ENCODE results near the gene BPIFB1. TPM values are rescaled to one million over a fixed set of nuclear protein-coding genes. Genes with fewer than 3 reads are reported as not detected.

Gene BPIFB1
- total and polyA plus RNA-seq, 2 of the 13 experiments (the other 11 are each of a cell fraction or from before 2014, with no cell fraction given), result 0.82 to 4.4 TPM

DNA sequence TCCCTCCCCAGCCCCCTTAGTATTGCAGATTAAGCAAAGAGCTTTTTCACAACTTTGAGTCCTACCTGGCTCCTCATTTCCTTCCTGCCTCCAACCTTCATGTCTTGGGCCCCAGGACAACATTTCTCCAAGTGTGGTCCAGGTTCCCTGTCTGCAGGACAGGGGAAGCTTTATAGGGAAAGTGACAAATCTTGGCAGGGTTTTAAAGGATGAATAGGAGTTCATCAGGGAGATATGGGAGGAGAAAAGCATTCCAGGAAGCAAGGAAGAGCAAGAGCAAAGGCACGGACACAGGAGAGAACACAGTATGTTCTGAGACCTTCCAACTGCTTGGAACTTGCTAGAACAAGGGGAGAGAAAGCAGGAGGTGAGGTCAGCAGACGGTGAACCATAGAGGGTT lies 1.9 kb downstream of the BPIFB1 start:
- in situ Hi-C loops (cut with HindIII; ENCODE audit: extremely low pct_ligation_motif_present, low pct_unique_long_range_greater_than_20kb), result no loop called here
- intact Hi-C loops (cut with micrococcal nuclease; ENCODE audit: unreplicated experiment), result no loop called here
- no peak overlapping the region for H3K4me2 ChIP-seq (ENCODE audit: low read depth, low read length)
- no peaks in the 10 kb centered on the region for H4K20me1 ChIP-seq (ENCODE audit: insufficient read depth, low read length)
- DNase-seq (ENCODE audit: low spot score) (no peak), FAIRE-seq (no peak), ATAC-seq (no peak)
- no peak overlapping the region for H3K27ac ChIP-seq (ENCODE audit: extremely low read length, insufficient read depth, low read length)
- H3K36me3 ChIP-seq (replicated peaks in 1 of 2; ENCODE audit: control insufficient read depth in 1 of 2, insufficient read depth in 2 of 2, low read length in 2 of 2), result no peaks in the 10 kb centered on the region
- ChIA-PET POLR2A (no interaction called here), CTCF (ENCODE audit: low intra/inter-chr PET ratio, low total read pairs) (no interaction called here)
- H2AFZ ChIP-seq (ENCODE audit: low read length), result no peak overlapping the region
- H3K4me3 ChIP-seq (replicated peaks in 1 of 3; ENCODE audit: insufficient read depth in 1 of 3, low read depth in 2 of 3, low read length in 3 of 3), result no peak overlapping the region
- H3K79me2 ChIP-seq (ENCODE audit: insufficient read depth, low read length), result no peaks in the 10 kb centered on the region
- H3K9ac ChIP-seq (ENCODE audit: insufficient read depth, low read depth, low read length), result no peak overlapping the region
- 18% methylated on average over 2 of the region's 2 CpGs for WGBS (ENCODE audit: low lambda C conversion rate)
- no peaks in the 10 kb centered on the region for H3K9me3 ChIP-seq (ENCODE audit: low read length)
- peaks cover 51% of the 10 kb centered on the region for H3K4me1 ChIP-seq (ENCODE audit: insufficient read depth, low read length)
- TF ChIP-seq, protein P1, sequence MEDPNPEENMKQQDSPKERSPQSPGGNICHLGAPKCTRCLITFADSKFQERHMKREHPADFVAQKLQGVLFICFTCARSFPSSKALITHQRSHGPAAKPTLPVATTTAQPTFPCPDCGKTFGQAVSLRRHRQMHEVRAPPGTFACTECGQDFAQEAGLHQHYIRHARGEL (CRISPR knock-in tag; IDR thresholded peaks at IDR 0.05), result 0 out of 2 replicates have a peak, but pooled peaks have one; percentile 29
- TF ChIP-seq ELF3 (CRISPR knock-in tag; IDR thresholded peaks at IDR 0.05), result no peak
- H3K27me3 ChIP-seq (ENCODE audit: control insufficient read depth in 1 of 2, insufficient read depth in 2 of 2, low read length in 2 of 2), result peaks cover 13 to 42% of the 10 kb centered on the region in 2 experiments
- BruUV-seq (replicated peaks), result no TSS peak

DNA sequence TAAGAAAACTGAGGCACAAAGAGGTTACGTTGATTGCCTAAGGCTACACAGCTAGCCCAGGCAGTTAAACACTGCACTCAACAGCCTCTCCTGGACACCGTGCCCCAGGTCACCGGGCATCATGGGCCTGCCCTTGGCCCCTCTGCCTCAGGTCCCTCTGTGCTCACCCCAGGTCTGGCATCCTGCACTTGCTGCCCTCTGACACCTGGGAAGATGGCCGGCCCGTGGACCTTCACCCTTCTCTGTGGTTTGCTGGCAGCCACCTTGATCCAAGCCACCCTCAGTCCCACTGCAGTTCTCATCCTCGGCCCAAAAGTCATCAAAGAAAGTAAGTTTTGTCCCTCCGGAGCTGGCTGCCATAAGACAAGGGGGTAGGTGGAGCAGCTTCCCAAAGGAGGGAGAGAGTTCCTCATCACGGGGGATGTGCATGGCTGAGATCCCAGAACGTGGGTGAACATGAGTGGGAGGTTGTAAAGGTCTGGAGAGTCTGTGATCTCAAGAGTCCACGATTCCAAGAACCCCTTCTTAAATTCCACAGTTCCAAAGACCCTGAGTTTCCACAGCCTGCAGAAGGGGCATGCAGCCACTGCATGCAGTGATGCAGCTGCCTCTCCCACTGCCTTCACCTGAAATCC lies 3.0 kb downstream of the BPIFB1 start:
- Histone ChIP-seq H3K4me1 (ENCODE audit: insufficient read depth, low read length) (peaks cover 41% of the 10 kb centered on the region), H4K20me1 (ENCODE audit: insufficient read depth, low read length) (no peaks in the 10 kb centered on the region), H3K4me3 (replicated peaks in 1 of 3; ENCODE audit: insufficient read depth in 1 of 3, low read depth in 2 of 3, low read length in 3 of 3) (no peak overlapping the region), H3K27me3 (ENCODE audit: control insufficient read depth in 1 of 2, insufficient read depth in 2 of 2, low read length in 2 of 2) (peaks cover 10 to 49% of the 10 kb centered on the region in 2 experiments), H3K79me2 (ENCODE audit: insufficient read depth, low read length) (no peaks in the 10 kb centered on the region), H3K36me3 (replicated peaks in 1 of 2; ENCODE audit: control insufficient read depth in 1 of 2, insufficient read depth in 2 of 2, low read length in 2 of 2) (no peaks in the 10 kb centered on the region), H3K9ac (ENCODE audit: insufficient read depth, low read depth, low read length) (no peak overlapping the region), H3K27ac (ENCODE audit: extremely low read length, insufficient read depth, low read length) (no peak overlapping the region), H3K4me2 (ENCODE audit: low read depth, low read length) (no peak overlapping the region), H2AFZ (ENCODE audit: low read length) (no peak overlapping the region), H3K9me3 (ENCODE audit: low read length) (no peaks in the 10 kb centered on the region)
- BruUV-seq (replicated peaks), result no TSS peak
- CTCF ChIA-PET (ENCODE audit: low intra/inter-chr PET ratio, low total read pairs), result no interaction called here
- no peak for FAIRE-seq
- POLR2A ChIA-PET, result no interaction called here
- in situ Hi-C loops (cut with HindIII; ENCODE audit: extremely low pct_ligation_motif_present, low pct_unique_long_range_greater_than_20kb), result no loop called here
- DNase-seq (ENCODE audit: low spot score), result no peak
- TF ChIP-seq ZNF629 (CRISPR knock-in tag; conservative IDR thresholded peaks at IDR 0.05) (peak; percentile 85), REPIN1 (CRISPR knock-in tag; IDR thresholded peaks at IDR 0.05; ENCODE audit: borderline replicate concordance, low read depth) (no peak), ZNF644 (CRISPR knock-in tag; IDR thresholded peaks at IDR 0.05; ENCODE audit: low read depth) (no peak), MAF1 (CRISPR knock-in tag; IDR thresholded peaks at IDR 0.05; ENCODE audit: borderline replicate concordance) (no peak), HNRNPK (IDR thresholded peaks at IDR 0.05; ENCODE audit: low read depth, low read length, poor library complexity, severe bottlenecking) (no peak), EP300 (IDR thresholded peaks at IDR 0.05; ENCODE audit: low read depth in 2 of 2, low read length in 2 of 2) (no peak), EP300 (CRISPR knock-in tag; IDR thresholded peaks at IDR 0.05; ENCODE audit: borderline replicate concordance) (no peak), ZNF776 (CRISPR knock-in tag; IDR thresholded peaks at IDR 0.05) (no peak), ZNF768 (CRISPR knock-in tag; IDR thresholded peaks at IDR 0.05) (peak; percentile 24; the same call in 1 of the 2 replicates), ZNF790 (CRISPR knock-in tag; IDR thresholded peaks at IDR 0.05; ENCODE audit: borderline replicate concordance) (0 out of 2 replicates have a peak, but pooled peaks have one; percentile 32)
- TF ChIP-seq, protein P2, sequence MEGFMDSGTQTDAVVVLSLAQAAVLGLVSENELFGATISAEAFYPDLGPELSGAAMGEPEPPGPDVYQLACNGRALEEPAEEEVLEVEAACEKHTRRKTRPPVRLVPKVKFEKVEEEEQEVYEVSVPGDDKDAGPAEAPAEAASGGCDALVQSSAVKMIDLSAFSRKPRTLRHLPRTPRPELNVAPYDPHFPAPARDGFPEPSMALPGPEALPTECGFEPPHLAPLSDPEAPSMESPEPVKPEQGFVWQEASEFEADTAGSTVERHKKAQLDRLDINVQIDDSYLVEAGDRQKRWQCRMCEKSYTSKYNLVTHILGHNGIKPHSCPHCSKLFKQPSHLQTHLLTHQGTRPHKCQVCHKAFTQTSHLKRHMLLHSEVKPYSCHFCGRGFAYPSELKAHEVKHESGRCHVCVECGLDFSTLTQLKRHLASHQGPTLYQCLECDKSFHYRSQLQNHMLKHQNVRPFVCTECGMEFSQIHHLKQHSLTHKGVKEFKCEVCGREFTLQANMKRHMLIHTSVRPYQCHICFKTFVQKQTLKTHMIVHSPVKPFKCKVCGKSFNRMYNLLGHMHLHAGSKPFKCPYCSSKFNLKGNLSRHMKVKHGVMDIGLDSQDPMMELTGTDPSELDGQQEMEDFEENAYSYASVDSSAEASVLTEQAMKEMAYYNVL (CRISPR knock-in tag; IDR thresholded peaks at IDR 0.05; ENCODE audit: borderline replicate concordance), result no peak
- WGBS (ENCODE audit: low lambda C conversion rate), result 20% methylated on average over 10 of the region's 10 CpGs
- no peak for ATAC-seq
- intact Hi-C loops (cut with micrococcal nuclease; ENCODE audit: unreplicated experiment), result no loop called here

Data from HepG2 (cell line).